Liver (tissue), 9 donors: ENCODE data around the gene EPB41L2. TPM values are rescaled to one million over a fixed set of nuclear protein-coding genes. Genes with fewer than 3 reads are reported as not detected.

Experiments used
- DNase-seq: peaks from one replicate; pipeline ENCODE4 v3.0.0-alpha.2; 2017; ENCODE audit warnings: low spot score
- H3K27ac ChIP-seq, 2 donors: one replicate each; pipeline ENCODE4 v1.7.0; 2013; ENCODE audit warnings: inconsistent platforms in 2 of 2, low read length in 2 of 2, control low read depth in 1 of 2, low read depth in 1 of 2, mild to moderate bottlenecking in 1 of 2
- H3K27me3 ChIP-seq, 4 donors: one replicate each; pipeline versions ENCODE4 v1.6.1 to v1.7.0; 2013; ENCODE audit warnings: low read length in 3 of 4, inconsistent platforms in 1 of 4, mild to moderate bottlenecking in 1 of 4, moderate library complexity in 1 of 4; ENCODE audit not compliant: control insufficient read depth in 4 of 4, insufficient read depth in 4 of 4
- H3K36me3 ChIP-seq, 4 donors: one replicate each; pipeline versions ENCODE4 v1.6.1 to v1.7.0; 2013; ENCODE audit warnings: low read length in 3 of 4, mild to moderate bottlenecking in 3 of 4, low read depth in 1 of 4, moderate library complexity in 1 of 4; ENCODE audit not compliant: control insufficient read depth in 4 of 4, insufficient read depth in 3 of 4
- H3K4me1 ChIP-seq, 4 donors: one replicate each; pipeline versions ENCODE4 v1.6.1 to v1.7.0; 2013; ENCODE audit warnings: low read length in 3 of 4, mild to moderate bottlenecking in 3 of 4, moderate library complexity in 1 of 4; ENCODE audit not compliant: control insufficient read depth in 4 of 4, insufficient read depth in 4 of 4
- H3K4me3 ChIP-seq, 3 donors: one replicate each; pipeline versions ENCODE4 v1.6.1 to v1.7.0; 2013; ENCODE audit warnings: low read length in 3 of 3, control low read depth in 1 of 3, low read depth in 1 of 3, mild to moderate bottlenecking in 1 of 3
- H3K9ac ChIP-seq, 2 donors: one replicate each; pipeline ENCODE4 v1.7.0; 2013; ENCODE audit warnings: low read length in 2 of 2, mild to moderate bottlenecking in 2 of 2, moderate library complexity in 2 of 2, control low read depth in 1 of 2, low read depth in 1 of 2
- H3K9me3 ChIP-seq, 4 donors: one replicate each; pipeline versions ENCODE4 v1.6.1 to v1.7.0; 2013; ENCODE audit warnings: low read length in 3 of 4; ENCODE audit not compliant: control insufficient read depth in 4 of 4
- ATF3 ChIP-seq: IDR thresholded peaks from 2 replicates; pipeline ENCODE4 v1.6.1; 2016; ENCODE audit warnings: antibody characterized with exemption
- CTCF ChIP-seq: fragments of 150-350 bp; IDR thresholded peaks from 2 replicates; pipeline ENCODE4 v1.5.1; 2017; ENCODE audit warnings: improper control_type of control experiment, low read depth, low read length; ENCODE audit not compliant: missing input control
- EGR1 ChIP-seq, 2 donors: IDR thresholded peaks; 2 replicates each; pipeline ENCODE4 v1.6.1; 2016 to 2018; ENCODE audit warnings: antibody characterized with exemption in 2 of 2, low read depth in 2 of 2
- FOXA1 ChIP-seq: IDR thresholded peaks from 2 replicates; pipeline ENCODE4 v1.6.1; 2016; ENCODE audit warnings: antibody characterized with exemption
- GABPA ChIP-seq, 2 donors: IDR thresholded peaks in 1 of 2; conservative IDR thresholded peaks in 1 of 2; 2 replicates each; pipeline ENCODE4 v1.6.1; 2016; ENCODE audit warnings: antibody characterized with exemption in 2 of 2, mild to moderate bottlenecking in 1 of 2, moderate library complexity in 1 of 2
- HNF4A ChIP-seq, 2 donors: conservative IDR thresholded peaks; 2 replicates each; pipeline ENCODE4 v1.6.1; 2016; ENCODE audit warnings: antibody characterized with exemption in 2 of 2, mild to moderate bottlenecking in 2 of 2
- HNF4G ChIP-seq: IDR thresholded peaks from 2 replicates; pipeline ENCODE4 v1.6.1; 2016; ENCODE audit warnings: antibody characterized with exemption
- JUND ChIP-seq, 2 donors: IDR thresholded peaks; 2 replicates each; pipeline ENCODE4 v1.6.1; 2016; ENCODE audit warnings: antibody characterized with exemption in 2 of 2
- NR2F2 ChIP-seq: IDR thresholded peaks from 2 replicates; pipeline ENCODE4 v1.6.1; 2016; ENCODE audit warnings: antibody characterized with exemption
- RAD21 ChIP-seq, 2 donors: IDR thresholded peaks; 2 replicates each; pipeline ENCODE4 v1.6.1; 2016; ENCODE audit warnings: antibody characterized with exemption in 2 of 2, mild to moderate bottlenecking in 2 of 2
- REST ChIP-seq: IDR thresholded peaks from 2 replicates; pipeline ENCODE4 v1.6.1; 2016; ENCODE audit warnings: antibody characterized with exemption, mild to moderate bottlenecking
- RXRA ChIP-seq, 2 donors: IDR thresholded peaks; 2 replicates each; pipeline ENCODE4 v1.6.1; 2017 to 2018; ENCODE audit warnings: antibody characterized with exemption in 2 of 2, mild to moderate bottlenecking in 1 of 2
- SP1 ChIP-seq: IDR thresholded peaks from 2 replicates; pipeline ENCODE4 v1.6.1; 2018; ENCODE audit warnings: antibody characterized with exemption, mild to moderate bottlenecking
- TAF1 ChIP-seq: conservative IDR thresholded peaks from 2 replicates; pipeline ENCODE4 v1.6.1; 2016; ENCODE audit warnings: antibody characterized with exemption, mild to moderate bottlenecking
- YY1 ChIP-seq: IDR thresholded peaks from 2 replicates; pipeline ENCODE4 v1.6.1; 2016; ENCODE audit warnings: antibody characterized with exemption, mild to moderate bottlenecking
- ZBTB33 ChIP-seq: IDR thresholded peaks from 2 replicates; pipeline ENCODE4 v1.6.1; 2016; ENCODE audit warnings: antibody characterized with exemption
- polyA plus RNA-seq, 2 donors: library from polyadenylated mRNA; stranded (reverse) in 1 of 2; unstranded in 1 of 2; fragments of 200-250 nt in 1 of 2; fragments of >200 nt in 1 of 2; fragmentation: Nextera tagmentation in 1 of 2; extraction: Ambion mirVana in 1 of 2; gene quantifications; one replicate each; pipeline versions ENCODE4 v1.2.1 to v1.2.3, GENCODE V29; 2013 to 2015
- total RNA-seq, 2 donors: library from RNA; depleted of rRNA; stranded (reverse); fragments of >200 nt; gene quantifications; one replicate each; pipeline ENCODE4 v1.2.3, GENCODE V29; 2014
- TF ChIP-seq, protein P1 (sequence below): IDR thresholded peaks from 2 replicates; pipeline ENCODE4 v1.6.1; 2016; ENCODE audit warnings: antibody characterized with exemption
- donor health status: healthy.
- donor health status: healthy.
- donor health status: healthy.
- donor health status: healthy.
- donor health status: healthy.

Gene EPB41L2
- total and polyA plus RNA-seq, 4 donors = 10.0 to 43.3 (median 18.7) TPM

GRCh38 chr6:131065824-131066171 is 2.8 kb upstream of the EPB41L2 start:
- Histone ChIP-seq H3K36me3 (no peaks in the 10 kb centered on the region), H3K9ac (no peak overlapping the region), H3K27ac (no peak overlapping the region), H3K9me3 (peaks cover 0 to 2% (median 0%) of the 10 kb centered on the region in 4 donors), H3K4me1 (peaks cover 3 to 9% (median 5%) of the 10 kb centered on the region in 4 donors), H3K27me3 (no peaks in the 10 kb centered on the region), H3K4me3 (no peak overlapping the region)
- DNase-seq = no peak
- TF ChIP-seq NR2F2 (no peak), FOXA1 (no peak), GABPA (IDR thresholded peaks at IDR 0.05 in 1 of 2, conservative IDR thresholded peaks at IDR 0.05 in 1 of 2) (no peak), HNF4A (conservative IDR thresholded peaks at IDR 0.05) (no peak), JUND (IDR thresholded peaks at IDR 0.05) (no peak), RAD21 (IDR thresholded peaks at IDR 0.05) (no peak), EGR1 (IDR thresholded peaks at IDR 0.05; ENCODE audit: low read depth in 2 of 2) (no peak), SP1 (no peak), ZBTB33 (no peak), REST (no peak), ATF3 (no peak), TAF1 (no peak), YY1 (no peak), CTCF (no peak), HNF4G (no peak), RXRA (IDR thresholded peaks at IDR 0.05) (no peak)
- TF ChIP-seq, protein P1, sequence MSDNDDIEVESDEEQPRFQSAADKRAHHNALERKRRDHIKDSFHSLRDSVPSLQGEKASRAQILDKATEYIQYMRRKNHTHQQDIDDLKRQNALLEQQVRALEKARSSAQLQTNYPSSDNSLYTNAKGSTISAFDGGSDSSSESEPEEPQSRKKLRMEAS = no peak
